ENCODE measurements around the gene ZNF236. TPM values are rescaled to one million over a fixed set of nuclear protein-coding genes. Genes with fewer than 3 reads are reported as not detected.
A peak's percentile ranks its signal among the peaks of the same experiment; 100 is the strongest.

The ZNF236 gene
- total RNA-seq, 4 donors from 2014 or later, result 13.4 to 38.0 (median 15.1) TPM

DNA sequence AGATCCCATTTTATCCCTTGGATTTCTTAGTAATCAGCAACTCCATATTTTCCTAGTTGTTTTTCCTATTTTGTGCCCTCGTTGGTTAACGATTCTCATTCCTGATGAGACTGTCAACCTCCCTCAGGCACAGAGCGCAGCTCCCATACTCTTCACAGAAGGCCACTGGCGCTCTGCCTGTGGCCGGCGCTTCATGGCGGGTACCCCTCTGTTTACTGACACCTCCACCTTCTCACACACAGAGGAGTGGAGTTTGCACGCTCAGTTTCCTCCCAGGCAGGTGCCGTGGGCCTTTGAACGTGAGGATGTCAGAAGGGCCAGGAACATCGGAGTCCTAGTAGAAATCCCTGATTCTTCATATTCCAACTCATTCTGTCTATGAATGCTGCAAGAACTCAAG is 171.2 kb downstream of the ZNF236 start:
- 96% methylated on average over 11 of the region's 11 CpGs for WGBS

DNA sequence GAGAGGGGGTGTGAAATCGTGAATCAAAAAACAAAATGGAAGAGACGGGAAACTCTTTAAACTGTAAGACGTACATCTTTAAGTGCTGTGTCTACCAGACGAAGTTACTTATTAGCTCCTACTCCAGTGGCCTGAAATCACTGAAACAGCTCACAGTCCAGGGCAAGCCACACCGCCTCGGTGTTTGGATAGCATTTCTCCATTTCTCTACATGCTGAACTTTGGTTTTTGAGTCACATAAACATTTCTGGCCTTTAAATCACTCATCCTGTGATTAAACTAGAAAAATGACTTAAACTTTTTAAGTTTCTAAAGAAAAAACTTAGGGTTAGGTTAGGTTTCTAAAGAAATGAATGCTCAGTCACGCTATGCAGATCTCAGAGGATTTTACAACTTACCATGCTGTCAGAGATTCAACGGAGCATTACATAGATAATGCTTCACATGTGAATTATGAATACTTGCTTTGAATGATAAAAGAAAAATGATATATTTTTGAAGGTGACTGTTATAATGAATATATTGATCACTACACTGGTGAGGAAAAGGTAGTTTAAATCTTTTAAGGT is 171.8 kb downstream of the ZNF236 start:
- Histone ChIP-seq H3K4me3 (no peak overlapping the region), H3K9me3 (no peaks in the 10 kb centered on the region), H3K27ac (no peak overlapping the region), H3K4me1 (no peaks in the 10 kb centered on the region), H3K27me3 (no peaks in the 10 kb centered on the region), H3K36me3 (no peaks in the 10 kb centered on the region)
- DNase-seq (ENCODE audit: low spot score in 2 of 2), result no peak
- TF ChIP-seq POLR2A (IDR thresholded peaks at IDR 0.05), result no peak
- TF ChIP-seq POLR2AphosphoS5 (IDR thresholded peaks at IDR 0.05), result no peak
- TF ChIP-seq, protein P1, sequence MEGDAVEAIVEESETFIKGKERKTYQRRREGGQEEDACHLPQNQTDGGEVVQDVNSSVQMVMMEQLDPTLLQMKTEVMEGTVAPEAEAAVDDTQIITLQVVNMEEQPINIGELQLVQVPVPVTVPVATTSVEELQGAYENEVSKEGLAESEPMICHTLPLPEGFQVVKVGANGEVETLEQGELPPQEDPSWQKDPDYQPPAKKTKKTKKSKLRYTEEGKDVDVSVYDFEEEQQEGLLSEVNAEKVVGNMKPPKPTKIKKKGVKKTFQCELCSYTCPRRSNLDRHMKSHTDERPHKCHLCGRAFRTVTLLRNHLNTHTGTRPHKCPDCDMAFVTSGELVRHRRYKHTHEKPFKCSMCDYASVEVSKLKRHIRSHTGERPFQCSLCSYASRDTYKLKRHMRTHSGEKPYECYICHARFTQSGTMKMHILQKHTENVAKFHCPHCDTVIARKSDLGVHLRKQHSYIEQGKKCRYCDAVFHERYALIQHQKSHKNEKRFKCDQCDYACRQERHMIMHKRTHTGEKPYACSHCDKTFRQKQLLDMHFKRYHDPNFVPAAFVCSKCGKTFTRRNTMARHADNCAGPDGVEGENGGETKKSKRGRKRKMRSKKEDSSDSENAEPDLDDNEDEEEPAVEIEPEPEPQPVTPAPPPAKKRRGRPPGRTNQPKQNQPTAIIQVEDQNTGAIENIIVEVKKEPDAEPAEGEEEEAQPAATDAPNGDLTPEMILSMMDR (IDR thresholded peaks at IDR 0.05), result no peak
- no peak for TF ChIP-seq EP300 (IDR thresholded peaks at IDR 0.05)
- 93% methylated on average over 8 of the region's 8 CpGs for WGBS

More for the DNA sequence above, 171.2 kb downstream of the ZNF236 start:
- no peaks in the 10 kb centered on the region for H3K4me1 ChIP-seq
- H3K4me3 ChIP-seq, result no peak overlapping the region
- H3K9me3 ChIP-seq, result no peaks in the 10 kb centered on the region
- H3K36me3 ChIP-seq, result no peaks in the 10 kb centered on the region
- no peaks in the 10 kb centered on the region for H3K27me3 ChIP-seq
- no peak for DNase-seq (ENCODE audit: low spot score in 2 of 2)
- no peak overlapping the region for H3K27ac ChIP-seq
- TF ChIP-seq, protein P1 (IDR thresholded peaks at IDR 0.05), result no peak

DNA sequence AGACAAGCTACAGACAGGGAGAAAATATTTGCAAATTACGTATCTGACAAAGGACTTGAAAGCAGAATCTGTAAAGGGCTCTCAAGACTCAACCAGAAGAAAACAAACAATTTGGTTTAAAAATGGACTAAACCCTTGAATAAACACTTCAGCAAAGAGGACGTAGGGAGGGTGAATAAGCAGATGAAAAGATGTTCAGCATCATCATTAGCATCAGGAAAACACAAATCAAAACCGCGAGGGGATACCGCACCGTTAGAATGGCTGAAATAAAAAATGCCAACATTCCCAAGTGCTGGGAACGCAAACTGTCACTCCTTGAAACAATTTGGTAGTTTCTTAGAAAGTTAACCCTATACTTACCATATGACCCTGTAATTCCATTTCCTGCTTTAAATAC is 173.5 kb downstream of the ZNF236 start:
- no peaks in the 10 kb centered on the region for H3K36me3 ChIP-seq
- peaks cover 8% of the 10 kb centered on the region for H3K4me1 ChIP-seq
- H3K27me3 ChIP-seq, result no peaks in the 10 kb centered on the region
- H3K4me3 ChIP-seq, result no peak overlapping the region
- no peak for DNase-seq (ENCODE audit: low spot score in 2 of 2)
- no peaks in the 10 kb centered on the region for H3K9me3 ChIP-seq
- TF ChIP-seq, protein P1 (IDR thresholded peaks at IDR 0.05), result no peak
- TF ChIP-seq POLR2A (IDR thresholded peaks at IDR 0.05) (no peak), EP300 (IDR thresholded peaks at IDR 0.05) (no peak), POLR2AphosphoS5 (IDR thresholded peaks at IDR 0.05) (no peak)
- 53% methylated on average over 7 of the region's 7 CpGs for whole genome bisulfite sequencing
- H3K27ac ChIP-seq, result no peak overlapping the region

DNA sequence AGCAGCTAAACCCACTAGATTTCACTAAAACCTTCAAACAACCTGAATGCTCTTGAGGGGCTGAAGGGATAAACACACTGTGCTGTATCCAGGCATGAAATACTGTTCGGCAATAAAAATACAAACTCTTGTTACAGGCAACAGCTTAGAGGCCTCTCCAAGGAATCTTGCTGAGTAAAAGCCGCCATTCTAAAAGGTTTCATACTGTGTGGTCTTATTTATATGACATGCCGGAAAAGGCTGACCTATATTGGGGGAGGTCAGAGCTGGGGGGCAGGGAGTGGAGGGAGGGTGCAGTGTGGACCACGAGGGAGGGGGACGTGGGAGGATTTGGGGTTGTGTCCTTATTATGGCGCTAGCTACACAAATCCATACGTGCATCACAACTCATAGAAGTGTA is 174.1 kb downstream of the ZNF236 start:
- TF ChIP-seq POLR2AphosphoS5 (IDR thresholded peaks at IDR 0.05), result no peak
- Histone ChIP-seq H3K36me3 (no peaks in the 10 kb centered on the region), H3K27me3 (no peaks in the 10 kb centered on the region), H3K27ac (no peak overlapping the region), H3K9me3 (no peaks in the 10 kb centered on the region), H3K4me3 (no peak overlapping the region), H3K4me1 (peaks cover 10% of the 10 kb centered on the region)
- whole genome bisulfite sequencing, result 89% methylated on average over 7 of the region's 7 CpGs
- peak in 1 of 2 donors; percentile 44 for DNase-seq (ENCODE audit: low spot score in 2 of 2)

DNA sequence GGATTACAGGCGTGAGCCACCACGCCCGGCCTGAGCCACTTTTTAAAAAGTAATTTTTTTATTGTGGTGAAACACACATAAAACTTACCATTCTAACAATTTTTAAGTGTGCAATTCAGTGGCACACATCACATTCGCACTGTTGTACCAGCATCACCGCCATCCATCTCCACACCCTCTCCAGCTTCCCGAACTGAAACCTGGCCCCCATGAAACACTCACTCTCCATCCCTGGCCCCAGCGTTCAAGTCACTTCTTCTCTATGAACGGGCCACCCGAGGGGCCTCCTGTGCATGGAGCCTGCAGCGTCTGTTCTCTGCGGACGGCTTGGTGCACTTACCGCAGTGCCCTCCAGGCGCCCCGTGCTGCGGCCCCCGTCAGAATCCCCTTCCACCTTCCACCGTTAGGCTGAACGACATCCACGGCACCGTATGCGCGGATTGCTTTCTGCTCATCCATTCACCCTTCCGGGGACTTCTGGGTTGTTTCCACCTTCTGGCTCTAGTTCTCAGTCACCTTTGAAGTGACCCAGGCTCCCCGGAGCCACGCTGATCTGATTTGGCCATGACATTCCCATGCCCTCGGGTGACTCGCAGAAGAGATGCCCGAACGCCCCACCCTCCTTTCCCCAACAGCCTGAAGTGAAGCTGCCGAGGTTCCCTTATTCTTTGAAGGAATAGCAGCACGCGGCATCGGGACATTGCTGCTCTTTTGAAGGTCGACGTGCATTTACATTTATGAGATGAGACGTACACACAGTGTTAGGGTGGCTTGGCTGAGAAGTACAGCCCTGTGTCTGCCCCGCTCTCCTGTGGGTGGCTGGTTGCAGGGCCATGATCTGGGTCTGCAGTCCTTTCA is 175.8 kb downstream of the ZNF236 start:
- Histone ChIP-seq H3K9me3 (no peaks in the 10 kb centered on the region), H3K4me3 (no peak overlapping the region), H3K27ac (no peak overlapping the region), H3K4me1 (peaks cover 10% of the 10 kb centered on the region), H3K27me3 (no peaks in the 10 kb centered on the region), H3K36me3 (no peaks in the 10 kb centered on the region)
- TF ChIP-seq EP300 (IDR thresholded peaks at IDR 0.05), result no peak
- TF ChIP-seq, protein P1 (IDR thresholded peaks at IDR 0.05), result no peak
- TF ChIP-seq POLR2AphosphoS5 (IDR thresholded peaks at IDR 0.05), result no peak
- TF ChIP-seq POLR2A (IDR thresholded peaks at IDR 0.05), result no peak
- DNase-seq (ENCODE audit: low spot score in 2 of 2), result peak in 1 of 2 donors; percentile 64
- WGBS, result 91% methylated on average over 38 of the region's 38 CpGs

All from suprapubic skin (tissue), 4 donors.